ENCODE data around the gene NDEL1. TPM values are rescaled to one million over a fixed set of nuclear protein-coding genes. Genes with fewer than 3 reads are reported as not detected.

NDEL1 gene
- total RNA-seq, 1 experiment from 2014 or later: 22.3 TPM

DNA sequence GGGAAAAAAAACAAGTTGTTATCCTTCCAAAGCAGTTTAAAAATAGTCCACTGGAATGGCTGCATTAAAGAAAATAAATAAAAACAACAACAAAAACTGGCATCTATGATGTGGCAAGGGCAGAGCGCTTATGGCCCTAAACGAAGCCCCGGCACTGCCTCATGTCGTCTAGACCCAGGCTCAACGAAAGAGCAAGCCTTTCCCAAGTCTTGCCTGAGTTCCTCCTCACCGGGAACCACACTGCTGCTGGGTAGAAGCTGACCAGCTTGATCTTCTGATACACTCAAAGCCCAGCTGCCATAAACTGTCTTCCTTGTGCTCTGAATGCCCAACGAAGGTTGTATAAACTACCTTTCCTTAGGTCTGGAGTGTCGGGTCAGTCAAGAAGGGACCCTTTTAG, 37.0 kb downstream of the NDEL1 start:
- no peak for DNase-seq (ENCODE audit: low spot score)
- in situ Hi-C loops (cut with HindIII; ENCODE audit: low sequenced_read_pairs): no loop called here

DNA sequence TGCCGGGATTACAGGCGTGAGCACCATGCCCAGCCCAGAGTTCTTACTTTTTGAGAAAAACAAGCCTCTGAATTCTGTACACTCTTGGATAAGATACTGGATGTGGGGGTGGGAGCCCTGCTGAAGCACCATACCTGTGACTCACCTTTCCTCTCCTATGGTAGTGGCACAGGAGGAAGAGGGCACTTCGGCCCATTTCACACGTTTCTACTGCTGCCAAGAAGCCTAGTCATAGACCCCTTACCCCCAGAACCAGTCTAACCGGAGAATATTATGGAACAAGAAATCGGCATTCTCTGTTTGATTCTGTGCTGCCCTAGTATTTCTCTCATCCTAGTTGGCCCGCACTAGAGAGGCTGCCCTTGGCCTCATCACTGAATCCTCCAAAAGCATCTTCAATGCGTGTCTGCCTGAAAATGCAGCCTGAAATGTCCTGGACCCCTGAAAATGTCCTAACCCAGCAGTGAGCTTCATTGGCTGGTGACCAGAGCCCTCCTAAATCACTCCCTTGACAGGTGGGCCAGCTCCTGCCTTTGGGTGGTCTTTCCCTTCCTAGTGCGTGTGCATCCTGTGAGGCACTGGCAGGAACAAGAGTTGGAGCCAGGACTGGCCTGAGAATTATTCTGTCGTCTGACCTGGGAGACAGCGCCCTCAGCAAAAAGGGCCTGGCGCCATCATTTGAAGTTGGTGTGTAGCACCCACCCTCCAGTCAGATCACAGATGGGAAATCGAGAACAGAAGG, 37.9 kb downstream of the NDEL1 start:
- in situ Hi-C loops (cut with HindIII; ENCODE audit: low sequenced_read_pairs): no loop called here
- DNase-seq (ENCODE audit: low spot score): no peak

DNA sequence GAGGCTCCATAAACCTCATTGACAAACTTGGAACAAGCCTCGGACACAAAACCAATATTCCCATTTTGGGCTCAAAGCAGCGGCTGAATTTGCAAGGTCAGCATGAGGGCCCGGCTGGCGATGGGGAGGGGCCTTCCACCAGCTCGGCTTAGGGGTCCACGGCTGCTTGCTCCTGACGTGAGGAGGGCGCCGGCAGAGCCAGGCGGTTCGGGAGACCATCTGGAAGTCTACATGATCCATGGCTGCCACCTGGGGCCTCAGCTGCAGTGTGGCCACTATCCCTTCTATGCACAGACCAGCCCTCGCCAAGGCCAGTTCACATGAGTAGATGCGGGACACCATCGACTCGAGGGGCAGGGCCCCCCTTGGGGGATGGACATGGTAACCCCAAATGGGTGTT, 39.1 kb downstream of the NDEL1 start:
- in situ Hi-C loops (cut with HindIII; ENCODE audit: low sequenced_read_pairs): no loop called here
- no peak for DNase-seq (ENCODE audit: low spot score)

DNA sequence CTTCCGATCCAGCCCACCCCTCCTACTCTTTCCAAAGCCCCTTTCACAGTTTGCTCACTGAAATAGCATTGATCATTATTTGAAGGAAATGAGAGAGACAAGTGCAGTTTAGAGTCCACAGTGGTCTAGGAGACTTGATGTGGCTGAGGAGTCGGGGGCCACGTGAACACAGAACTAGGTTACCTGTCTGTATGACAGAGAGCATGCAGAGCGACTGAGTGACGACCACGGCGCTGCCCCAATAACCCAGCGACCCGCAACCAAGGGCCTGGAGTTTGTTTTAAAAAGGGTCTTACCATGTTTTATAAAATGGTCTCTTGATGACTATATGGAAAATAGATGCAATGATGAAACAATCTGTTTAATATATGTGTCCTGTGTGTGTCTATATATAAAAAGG, 39.5 kb downstream of the NDEL1 start:
- no peak for DNase-seq (ENCODE audit: low spot score)
- in situ Hi-C loops (cut with HindIII; ENCODE audit: low sequenced_read_pairs): no loop called here

DNA sequence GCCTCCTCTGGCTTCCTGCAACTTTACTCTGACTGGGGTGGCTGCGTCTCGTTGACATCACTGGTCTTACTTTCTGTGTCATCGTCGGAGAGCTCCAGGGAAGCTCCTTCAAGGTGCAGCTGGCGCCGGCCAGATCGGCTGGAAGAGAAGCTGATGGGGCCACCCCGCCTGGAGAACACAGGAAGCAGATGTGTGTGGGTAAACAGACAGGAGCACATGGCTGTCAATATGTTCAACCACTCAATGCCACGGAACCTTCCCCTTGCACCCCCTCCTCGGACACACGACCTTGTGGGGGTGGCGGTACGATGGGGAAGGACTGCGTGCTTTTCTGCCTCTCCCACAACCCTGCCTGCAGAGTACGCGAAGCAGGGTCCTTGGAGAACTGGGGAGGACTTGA, 40.1 kb downstream of the NDEL1 start:
- in situ Hi-C loops (cut with HindIII; ENCODE audit: low sequenced_read_pairs): no loop called here
- DNase-seq (ENCODE audit: low spot score): no peak

DNA sequence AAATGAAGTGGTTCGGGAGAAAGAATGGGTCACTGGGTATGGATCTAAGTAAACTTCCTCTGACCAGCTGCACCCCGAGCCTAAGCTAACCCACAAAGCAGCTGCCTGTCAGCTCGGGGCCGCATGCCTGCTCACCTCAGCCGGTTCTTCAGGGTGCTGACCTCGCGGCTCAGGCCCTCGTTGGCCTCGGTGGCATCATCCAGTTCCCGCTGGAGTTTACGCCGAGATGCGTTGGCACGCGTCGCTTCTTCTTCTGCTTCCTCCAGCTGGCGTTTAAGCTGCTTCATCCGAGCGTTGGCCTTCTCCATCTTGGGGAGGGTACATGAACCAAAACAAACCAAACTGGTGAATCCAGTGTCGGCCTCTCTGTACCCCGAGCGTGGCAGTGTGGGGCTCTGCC, 41.1 kb downstream of the NDEL1 start:
- no peak for DNase-seq (ENCODE audit: low spot score)

GRCh38 chr17:8477171-8477570, 41.5 kb downstream of the NDEL1 start:
- in situ Hi-C loops (cut with HindIII; ENCODE audit: low sequenced_read_pairs): no loop called here
- no peak for DNase-seq (ENCODE audit: low spot score)

More for the DNA sequence above, 41.1 kb downstream of the NDEL1 start:
- in situ Hi-C loops (cut with HindIII; ENCODE audit: low sequenced_read_pairs): no loop called here

- in situ Hi-C loops (cut with HindIII; ENCODE audit: low sequenced_read_pairs): no loop called here
- no peak for DNase-seq (ENCODE audit: low spot score)
Observed at GRCh38 chr17:8477715-8478441, 42.2 kb downstream of the NDEL1 start.

DNA sequence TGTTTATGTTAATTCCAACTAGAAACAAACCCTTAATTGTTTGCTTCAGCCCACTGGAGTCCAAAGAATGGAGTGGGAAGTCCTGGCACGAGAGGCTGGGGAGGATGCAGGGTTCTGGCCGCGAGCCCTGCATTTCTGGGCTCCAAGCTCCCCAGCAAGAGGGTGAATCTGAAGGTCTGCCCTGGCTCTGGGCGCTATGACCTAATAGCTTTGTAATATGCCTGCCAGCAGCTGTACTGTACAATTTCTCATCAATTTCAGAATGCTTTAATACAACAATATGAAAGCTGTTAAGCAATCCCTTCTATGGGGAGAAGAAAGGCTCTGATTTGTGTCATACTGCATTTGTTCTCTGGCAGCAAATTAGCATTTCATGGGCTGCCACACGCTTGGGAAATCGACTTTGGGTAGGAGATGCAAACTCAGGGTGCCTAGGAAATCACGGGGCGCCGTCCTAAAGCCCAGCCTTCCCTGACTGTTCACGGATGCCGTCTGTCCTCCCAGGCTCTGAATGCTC, 43.8 kb downstream of the NDEL1 start:
- in situ Hi-C loops (cut with HindIII; ENCODE audit: low sequenced_read_pairs): no loop called here

GRCh38 chr17:8480011-8480976, 44.6 kb downstream of the NDEL1 start:
- no peak for DNase-seq (ENCODE audit: low spot score)
- in situ Hi-C loops (cut with HindIII; ENCODE audit: low sequenced_read_pairs): no loop called here

More for the DNA sequence above, 43.8 kb downstream of the NDEL1 start:
- DNase-seq (ENCODE audit: low spot score): peak; percentile 67

GRCh38 chr17:8481089-8481488, 45.4 kb downstream of the NDEL1 start:
- in situ Hi-C loops (cut with HindIII; ENCODE audit: low sequenced_read_pairs): no loop called here
- DNase-seq (ENCODE audit: low spot score): no peak

GRCh38 chr17:8481703-8482102, 46.0 kb downstream of the NDEL1 start:
- no peak for DNase-seq (ENCODE audit: low spot score)
- in situ Hi-C loops (cut with HindIII; ENCODE audit: low sequenced_read_pairs): no loop called here

DNA sequence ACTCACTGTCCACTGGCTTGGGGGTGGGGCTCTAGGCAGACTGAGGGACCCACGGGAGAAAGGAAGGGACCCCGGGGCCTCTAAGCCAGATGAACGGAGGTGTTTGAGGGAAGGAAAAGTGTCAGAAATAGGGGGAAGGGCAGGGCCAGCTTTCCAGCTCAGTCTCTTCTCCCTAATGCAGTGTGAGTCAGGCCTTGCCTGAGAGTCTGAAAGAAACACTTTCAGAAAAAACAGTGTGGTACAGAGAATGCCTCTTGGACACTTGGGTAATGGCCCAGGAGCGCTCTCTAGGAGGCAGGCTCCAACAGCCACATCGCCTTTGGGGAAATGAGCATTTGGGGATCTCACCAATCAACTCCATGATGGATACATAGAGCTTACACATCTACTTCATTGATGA, 46.9 kb downstream of the NDEL1 start:
- in situ Hi-C loops (cut with HindIII; ENCODE audit: low sequenced_read_pairs): no loop called here
- DNase-seq (ENCODE audit: low spot score): no peak

GRCh38 chr17:8484465-8484864, 48.8 kb downstream of the NDEL1 start:
- in situ Hi-C loops (cut with HindIII; ENCODE audit: low sequenced_read_pairs): no loop called here
- no peak for DNase-seq (ENCODE audit: low spot score)

DNA sequence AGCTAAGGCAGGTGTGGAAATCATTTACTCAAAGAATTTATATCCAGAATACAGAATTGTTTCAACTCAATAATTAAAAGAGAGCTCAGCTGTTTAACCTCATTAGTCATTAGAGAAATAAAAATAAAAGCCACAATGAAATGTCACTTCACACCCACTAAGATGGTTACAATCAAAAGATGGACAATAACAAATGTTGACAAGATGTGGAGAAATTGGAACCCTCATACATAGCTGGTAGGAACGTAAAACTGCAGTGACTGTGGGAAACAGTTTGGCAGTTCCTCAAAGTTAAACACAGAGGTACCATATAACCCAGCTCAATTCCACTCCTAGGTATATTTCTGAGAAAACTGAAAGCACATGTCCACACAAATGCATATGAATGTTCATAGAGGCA, 49.8 kb downstream of the NDEL1 start:
- in situ Hi-C loops (cut with HindIII; ENCODE audit: low sequenced_read_pairs): no loop called here
- DNase-seq (ENCODE audit: low spot score): no peak

DNA sequence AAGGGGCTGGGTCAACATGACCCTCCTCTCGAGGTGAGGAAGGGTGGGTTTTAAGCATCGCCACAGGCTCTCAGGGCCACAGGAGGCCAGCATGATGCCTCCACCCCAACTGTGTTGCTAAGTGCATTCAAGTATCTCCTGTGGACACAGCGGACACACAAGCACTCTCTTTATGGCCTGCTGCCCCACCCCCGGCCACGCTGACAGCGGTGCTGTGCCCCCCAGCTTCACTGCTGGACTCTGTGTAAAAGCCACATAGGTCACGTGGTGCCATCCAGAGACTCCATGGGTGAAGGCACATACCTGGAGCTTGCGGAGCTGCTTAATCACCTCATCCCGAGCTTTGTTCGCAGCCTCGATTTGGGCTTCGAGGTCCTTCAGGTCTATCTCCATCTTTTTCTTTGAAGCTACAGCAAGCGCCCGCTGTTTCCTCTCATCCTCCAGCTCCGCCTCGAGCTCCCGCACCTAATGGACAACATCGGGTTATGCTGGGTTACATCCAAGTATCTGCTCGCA, 51.5 kb downstream of the NDEL1 start:
- DNase-seq (ENCODE audit: low spot score): no peak
- in situ Hi-C loops (cut with HindIII; ENCODE audit: low sequenced_read_pairs): no loop called here

DNA sequence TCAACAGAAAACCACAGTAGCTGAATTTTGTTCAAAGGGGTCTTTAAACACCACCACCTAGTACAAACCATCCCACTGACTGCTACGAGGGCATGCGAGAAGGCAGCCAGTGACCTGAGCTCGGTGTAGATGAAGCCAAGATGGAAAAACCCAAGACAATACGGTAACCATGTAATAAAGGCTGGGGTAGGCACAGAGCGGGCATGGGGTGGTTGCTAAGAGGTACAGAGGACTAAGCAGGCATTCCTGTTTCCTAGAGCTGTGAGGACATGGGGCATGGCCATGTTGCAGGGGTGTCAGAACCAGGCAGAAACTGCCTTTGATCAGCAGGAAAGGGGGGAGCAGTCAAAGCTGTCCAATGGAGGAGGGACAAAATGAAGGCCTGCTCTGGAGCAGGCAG, 52.1 kb downstream of the NDEL1 start:
- no peak for DNase-seq (ENCODE audit: low spot score)
- in situ Hi-C loops (cut with HindIII; ENCODE audit: low sequenced_read_pairs): no loop called here

DNA sequence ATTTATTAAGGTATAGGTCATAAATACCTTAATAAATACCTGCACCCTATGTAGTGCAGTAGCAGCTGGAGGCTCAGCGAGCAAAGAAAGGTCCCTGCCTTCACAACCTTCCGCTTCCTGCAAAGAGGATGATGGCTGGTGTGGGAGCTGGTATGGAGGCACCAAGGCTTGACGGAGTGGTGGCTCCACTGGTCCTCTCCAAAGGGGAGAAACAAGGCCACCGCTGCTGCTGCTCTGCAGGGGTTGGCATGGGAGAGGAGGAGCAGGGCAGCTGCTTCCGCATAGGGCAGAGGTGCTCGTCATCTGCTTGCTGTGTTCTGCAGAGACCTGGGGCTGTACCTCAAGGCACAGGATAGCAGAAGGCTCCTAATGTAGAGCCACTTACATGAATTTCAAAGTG, 52.8 kb downstream of the NDEL1 start:
- DNase-seq (ENCODE audit: low spot score): no peak
- in situ Hi-C loops (cut with HindIII; ENCODE audit: low sequenced_read_pairs): no loop called here

GRCh38 chr17:8488901-8489300, 53.2 kb downstream of the NDEL1 start:
- peak; percentile 54 for DNase-seq (ENCODE audit: low spot score)
- in situ Hi-C loops (cut with HindIII; ENCODE audit: low sequenced_read_pairs): no loop called here
